Adrenal gland (tissue), 12 donors: ENCODE measurements around the gene GNB1L. TPM values are rescaled to one million over a fixed set of nuclear protein-coding genes. Genes with fewer than 3 reads are reported as not detected.
A peak's percentile ranks its signal among the peaks of the same experiment; 100 is the strongest.

ENCODE experiments used
- DNase-seq, 7 donors: peaks; one replicate each; pipeline ENCODE4 v3.0.0-alpha.2; 2019 to 2020
- H3K27ac ChIP-seq, 5 donors: fragments of 200-600 bp; sonication (generic) in 4 of 5; 1 replicate in 3 of 5; 2 replicates in 2 of 5; pipeline versions ENCODE4 v1.5.1 to v1.8.0; 2016 to 2020; ENCODE audit warnings: mild to moderate bottlenecking in 1 of 5
- H3K27me3 ChIP-seq: fragments of 200-600 bp; 2 replicates; pipeline ENCODE4 v1.8.0; 2021
- H3K36me3 ChIP-seq, 2 donors: fragments of 200-600 bp; replicated peaks in 1 of 2; 1 replicate in 1 of 2; 2 replicates in 1 of 2; pipeline versions ENCODE4 v1.5.1 to v1.8.0; 2018 to 2022
- H3K4me1 ChIP-seq, 2 donors: fragments of 200-600 bp; replicated peaks in 1 of 2; 1 replicate in 1 of 2; 2 replicates in 1 of 2; pipeline versions ENCODE4 v1.5.1 to v1.8.0; 2018 to 2021
- H3K4me3 ChIP-seq, 4 donors: fragments of 200-600 bp; sonication (generic) in 3 of 4; one replicate each; pipeline ENCODE4 v1.5.1; 2016 to 2018
- H3K9me3 ChIP-seq, 3 donors: fragments of 200-600 bp; sonication (generic) in 1 of 3; replicated peaks in 1 of 3; 1 replicate in 2 of 3; 2 replicates in 1 of 3; pipeline versions ENCODE4 v1.5.1 to v1.8.0; 2016 to 2021
- POLR2A ChIP-seq, 2 donors: fragments of 450-650 bp; IDR thresholded peaks; one replicate each; pipeline ENCODE4 v1.6.1; 2017; ENCODE audit warnings: antibody characterized with exemption in 2 of 2, mild to moderate bottlenecking in 2 of 2, moderate library complexity in 1 of 2
- WGBS, 4 donors: extraction: QIAGEN DNeasy Blood & Tissue Kit in 2 of 4; methylation state at CpG; one replicate each; pipeline versions ENCODE4 v1.1.5 to v1.1.7; 2013 to 2017; 5-methylcytosine and 5-hydroxymethylcytosine counted together
- intact Hi-C, 2 donors: fragments of 100-400 bp; cut with DNase I; formaldehyde crosslinking; loops; one replicate each; pipeline versions ENCODE4 v1.14.1 to v1.15.0; 2022 to 2023
- polyA plus RNA-seq, 3 donors: library from polyadenylated mRNA; stranded (reverse); fragments of 200-250 nt in 2 of 3; fragments of 350-450 nt in 1 of 3; fragmentation: Illumina TruSeq in 1 of 3; extraction: RNeasy Lipid Tissue Mini Kit (QIAGEN cat#74804) in 1 of 3; gene quantifications; one replicate each; pipeline ENCODE4 v1.2.3, GENCODE V29; 2013 to 2014
- total RNA-seq, 9 donors: library from RNA; depleted of rRNA in 4 of 9; stranded (reverse); fragments of >200 nt in 4 of 9; fragments of 120-200 nt in 1 of 9; fragmentation: NEBNext Ultra II Directional in 1 of 9; extraction: Animal tissue kit (Norgen Biotek cat#: 25700) in 1 of 9; gene quantifications; one replicate each; pipeline versions ENCODE4 v1.1.0 to v1.2.4, GENCODE V29; 2013 to 2023
- TF ChIP-seq, protein P1 (sequence below), 6 experiments: fragments of 450-650 bp in 4 of 6; fragments of 200-600 bp in 2 of 6; sonication (generic) in 1 of 6; IDR thresholded peaks; 1 replicate in 5 of 6; 2 replicates in 1 of 6; pipeline versions ENCODE4 v1.5.1 to v1.8.0; 2016 to 2021; ENCODE audit warnings: antibody characterized with exemption in 6 of 6, mild to moderate bottlenecking in 2 of 6, moderate library complexity in 1 of 6
- donor health status: healthy with polysubstance abuse.
- donor health status: Bipolar disorder and iron deficiency.
- donor health status: DM: yes; HTN: yes; CAD: no.
- donor health status: DM: no; HTN: no; CAD: no.
- donor health status: DM: no; HTN: no; CAD: no.
- donor health status: DM: yes; HTN: yes; CAD: no.

The GNB1L gene
- total and polyA plus RNA-seq, 12 donors = 0.26 to 6.6 (median 4.2) TPM; not detected in 1

DNA sequence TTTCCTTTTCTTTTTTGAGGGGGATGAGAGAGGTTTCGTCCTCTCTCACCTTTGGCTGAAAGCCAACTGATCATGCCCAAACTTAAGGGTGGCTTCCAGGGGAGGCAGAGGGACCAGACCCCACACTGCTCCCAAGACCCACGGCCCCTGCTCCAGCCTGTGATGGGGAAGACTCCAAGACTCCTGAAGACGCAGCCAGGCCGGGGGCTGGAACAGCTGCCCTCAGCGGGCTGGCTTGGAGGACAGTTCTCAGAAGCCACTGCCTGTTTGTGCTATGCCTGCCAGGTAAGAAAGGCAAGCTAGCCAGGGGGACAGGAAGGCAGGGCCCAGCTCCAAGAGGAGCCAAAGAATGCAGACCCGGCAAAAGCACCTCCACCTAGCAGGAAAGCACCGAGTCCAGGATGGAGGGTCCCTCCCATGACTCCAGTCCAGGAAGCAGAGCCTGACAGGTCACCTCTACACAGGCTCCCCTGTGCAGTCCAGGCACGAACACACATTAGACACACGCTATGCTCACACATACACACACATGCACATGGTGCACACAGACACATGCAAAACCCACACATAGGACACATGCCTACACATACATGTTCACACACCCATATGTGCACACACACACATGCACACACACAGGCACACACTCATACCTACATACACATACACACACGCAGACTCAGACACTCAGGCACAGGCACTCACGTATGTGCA, 31.3 kb downstream of the GNB1L start:
- Histone ChIP-seq H3K27me3 (no peaks in the 10 kb centered on the region), H3K9me3 (no peaks in the 10 kb centered on the region), H3K4me3 (no peak overlapping the region), H3K27ac (no peak overlapping the region), H3K36me3 (no peaks in the 10 kb centered on the region), H3K4me1 (no peaks in the 10 kb centered on the region)
- intact Hi-C loops = no loop called here
- no peak for TF ChIP-seq POLR2A (IDR thresholded peaks at IDR 0.05)
- TF ChIP-seq, protein P1, sequence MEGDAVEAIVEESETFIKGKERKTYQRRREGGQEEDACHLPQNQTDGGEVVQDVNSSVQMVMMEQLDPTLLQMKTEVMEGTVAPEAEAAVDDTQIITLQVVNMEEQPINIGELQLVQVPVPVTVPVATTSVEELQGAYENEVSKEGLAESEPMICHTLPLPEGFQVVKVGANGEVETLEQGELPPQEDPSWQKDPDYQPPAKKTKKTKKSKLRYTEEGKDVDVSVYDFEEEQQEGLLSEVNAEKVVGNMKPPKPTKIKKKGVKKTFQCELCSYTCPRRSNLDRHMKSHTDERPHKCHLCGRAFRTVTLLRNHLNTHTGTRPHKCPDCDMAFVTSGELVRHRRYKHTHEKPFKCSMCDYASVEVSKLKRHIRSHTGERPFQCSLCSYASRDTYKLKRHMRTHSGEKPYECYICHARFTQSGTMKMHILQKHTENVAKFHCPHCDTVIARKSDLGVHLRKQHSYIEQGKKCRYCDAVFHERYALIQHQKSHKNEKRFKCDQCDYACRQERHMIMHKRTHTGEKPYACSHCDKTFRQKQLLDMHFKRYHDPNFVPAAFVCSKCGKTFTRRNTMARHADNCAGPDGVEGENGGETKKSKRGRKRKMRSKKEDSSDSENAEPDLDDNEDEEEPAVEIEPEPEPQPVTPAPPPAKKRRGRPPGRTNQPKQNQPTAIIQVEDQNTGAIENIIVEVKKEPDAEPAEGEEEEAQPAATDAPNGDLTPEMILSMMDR (IDR thresholded peaks at IDR 0.05) = no peak
- 87 to 89% (median 87%) methylated on average over 10 to 11 of the region's 11 CpGs for WGBS, 4 donors
- peak in 3 of 7 donors; percentile 1 to 11 (median 6) for DNase-seq

DNA sequence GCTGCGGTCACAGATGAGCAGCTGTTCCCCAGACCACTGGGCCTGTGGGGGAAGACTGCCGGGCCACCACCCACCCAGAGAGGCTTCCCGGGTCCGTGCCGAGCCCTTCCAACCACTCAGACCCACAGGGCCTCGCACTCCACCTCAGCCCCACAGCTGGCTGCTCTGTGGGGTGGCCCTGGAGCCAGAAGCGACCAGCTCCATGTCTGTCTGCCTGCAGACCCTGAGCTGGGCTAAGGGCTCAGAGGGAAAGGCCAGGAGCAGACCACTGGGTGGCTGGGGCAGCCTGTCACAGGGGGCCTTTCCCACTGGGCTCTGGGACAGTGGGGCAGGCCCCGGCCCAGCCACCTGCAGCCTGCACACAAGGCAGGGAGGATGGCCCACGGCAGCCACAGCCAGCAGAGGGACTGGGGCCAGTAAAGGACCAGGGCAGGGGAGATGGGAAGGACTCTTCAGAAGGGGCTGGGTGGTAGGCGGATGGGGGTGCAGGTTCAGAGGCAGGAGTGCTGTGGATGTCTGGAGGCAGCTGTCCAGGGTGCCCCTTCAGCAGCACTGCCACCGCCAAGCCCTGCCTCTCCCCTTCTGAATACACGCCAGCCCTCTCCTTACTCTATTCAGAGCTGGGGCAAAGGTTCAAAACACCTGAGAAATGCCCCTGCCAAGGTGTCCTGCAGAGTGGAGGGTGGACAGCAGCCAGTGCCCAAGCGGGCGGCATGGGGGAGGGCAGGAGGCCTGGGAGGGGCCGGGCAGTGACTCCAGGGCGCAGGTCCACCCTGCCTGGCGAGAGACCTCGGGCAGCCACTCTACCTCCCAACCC, 32.2 kb downstream of the GNB1L start:
- Histone ChIP-seq H3K36me3 (no peaks in the 10 kb centered on the region), H3K4me3 (no peak overlapping the region), H3K4me1 (no peaks in the 10 kb centered on the region), H3K27ac (no peak overlapping the region), H3K9me3 (no peaks in the 10 kb centered on the region), H3K27me3 (no peaks in the 10 kb centered on the region)
- TF ChIP-seq POLR2A (IDR thresholded peaks at IDR 0.05) = no peak
- TF ChIP-seq, protein P1 (IDR thresholded peaks at IDR 0.05) = no peak
- intact Hi-C loops = no loop called here
- WGBS, 4 donors = 90 to 95% (median 93%) methylated on average over 5 to 18 of the region's 18 CpGs
- DNase-seq = peak in 4 of 7 donors; percentile 4 to 14 (median 10)

- Histone ChIP-seq H3K9me3 (no peaks in the 10 kb centered on the region), H3K27me3 (no peaks in the 10 kb centered on the region), H3K36me3 (no peaks in the 10 kb centered on the region), H3K4me1 (no peaks in the 10 kb centered on the region), H3K4me3 (no peak overlapping the region), H3K27ac (no peak overlapping the region)
- no peak for TF ChIP-seq POLR2A (IDR thresholded peaks at IDR 0.05)
- TF ChIP-seq, protein P1 (IDR thresholded peaks at IDR 0.05) = no peak
- intact Hi-C loops = no loop called here
- 89 to 96% (median 92%) methylated on average over 9 to 20 of the region's 20 CpGs for WGBS, 4 donors
- DNase-seq = peak in 3 of 7 donors; percentile 2 to 39 (median 5)
These were observed 33.0 kb downstream of the GNB1L start for GRCh38 chr22:19821523-19822300.
